H1 (cell line): ENCODE data around the gene MEGF11. TPM values are rescaled to one million over a fixed set of nuclear protein-coding genes. Genes with fewer than 3 reads are reported as not detected.

Experiments used
- CTCF ChIA-PET: fragments of 300-600 bp; sonication (Branson Sonifier 250); formaldehyde crosslinking; loops from one replicate; lab custom pipeline; 2021; ENCODE audit not compliant: partially characterized antibody; lab: Charles Lee
- POLR2A ChIA-PET: fragments of 300-600 bp; sonication (Branson Sonifier 250); formaldehyde crosslinking; loops from one replicate; lab custom pipeline; 2021; ENCODE audit warnings: inconsistent platforms; ENCODE audit not compliant: partially characterized antibody; lab: Charles Lee
- DNase-seq, 2 experiments: peaks; one replicate each; pipeline versions ENCODE4 v3.0.0 to v3.0.0-alpha.2; 2010 to 2022; ENCODE audit warnings: low spot score in 2 of 2, low read depth in 1 of 2, mixed read lengths in 1 of 2
- FAIRE-seq: peaks from 2 replicates; lab custom pipeline; 2011; peaks lifted over from hg19 to GRCh38; lab: Jason Lieb, UNC
- H2AFZ ChIP-seq: 2 replicates; pipeline ENCODE4 v1.8.1; 2012; ENCODE audit warnings: low read length, inconsistent platforms
- H2AK5ac ChIP-seq: 2 replicates; pipeline ENCODE4 v1.6.1; 2013; ENCODE audit warnings: low read depth, low read length
- H2BK120ac ChIP-seq: replicated peaks from 2 replicates; pipeline ENCODE3; 2013; ENCODE audit warnings: low read depth, low read length, inconsistent platforms
- H2BK12ac ChIP-seq: 2 replicates; pipeline ENCODE4 v1.6.1; 2013; ENCODE audit warnings: low read depth, low read length
- H2BK15ac ChIP-seq: 2 replicates; pipeline ENCODE4 v1.6.1; 2013; ENCODE audit warnings: low read length
- H2BK20ac ChIP-seq: 2 replicates; pipeline ENCODE4 v1.6.1; 2013; ENCODE audit warnings: low read length
- H2BK5ac ChIP-seq: 2 replicates; pipeline ENCODE4 v1.6.1; 2013; ENCODE audit warnings: low read depth, low read length
- H3K14ac ChIP-seq: 2 replicates; pipeline ENCODE4 v1.6.1; 2013; ENCODE audit warnings: inconsistent platforms; ENCODE audit not compliant: insufficient read length
- H3K18ac ChIP-seq: 2 replicates; pipeline ENCODE4 v1.6.1; 2013; ENCODE audit warnings: low read length; ENCODE audit errors: extremely low read depth
- H3K23ac ChIP-seq: 2 replicates; pipeline ENCODE4 v1.6.1; 2013; ENCODE audit warnings: inconsistent platforms; ENCODE audit not compliant: insufficient read length
- H3K23me2 ChIP-seq: 2 replicates; pipeline ENCODE4 v1.6.1; 2013; ENCODE audit warnings: low read depth, low read length
- H3K27ac ChIP-seq: 2 replicates; pipeline ENCODE4 v1.6.1; 2011; ENCODE audit warnings: low read depth, low read length, inconsistent platforms
- H3K27me3 ChIP-seq, 4 experiments: replicated peaks in 1 of 4; 1 replicate in 1 of 4; 2 replicates in 3 of 4; pipeline versions ENCODE4 v1.6.1 to v1.8.1; 2011 to 2013; ENCODE audit warnings: low read length in 3 of 4, mild to moderate bottlenecking in 3 of 4, inconsistent platforms in 2 of 4, mixed read lengths in 2 of 4, moderate library complexity in 1 of 4; ENCODE audit not compliant: control insufficient read depth in 3 of 4, insufficient read depth in 3 of 4; ENCODE audit errors: extremely low read depth in 1 of 4
- H3K36me3 ChIP-seq, 4 experiments: 2 replicates each; pipeline versions ENCODE4 v1.6.1 to v1.8.1; 2011 to 2013; ENCODE audit warnings: mild to moderate bottlenecking in 4 of 4, low read length in 3 of 4, moderate library complexity in 2 of 4, control low read depth in 1 of 4, inconsistent platforms in 1 of 4; ENCODE audit not compliant: insufficient read depth in 4 of 4, control insufficient read depth in 2 of 4
- H3K4ac ChIP-seq: replicated peaks from 2 replicates; pipeline ENCODE3; 2013; ENCODE audit warnings: low read length, low read depth, mixed read lengths, inconsistent platforms; ENCODE audit not compliant: insufficient read length
- H3K4me1 ChIP-seq, 4 experiments: replicated peaks in 1 of 4; 1 replicate in 1 of 4; 2 replicates in 3 of 4; pipeline versions ENCODE4 v1.6.1 to v1.8.1; 2011 to 2013; ENCODE audit warnings: low read length in 3 of 4, inconsistent platforms in 2 of 4, mixed read lengths in 1 of 4; ENCODE audit not compliant: insufficient read depth in 4 of 4, control insufficient read depth in 3 of 4
- H3K4me2 ChIP-seq, 2 experiments: 2 replicates each; pipeline versions ENCODE4 v1.6.1 to v1.8.1; 2011 to 2013; ENCODE audit warnings: low read depth in 2 of 2, low read length in 2 of 2, control low read depth in 1 of 2, inconsistent platforms in 1 of 2, mild to moderate bottlenecking in 1 of 2; ENCODE audit not compliant: insufficient read depth in 1 of 2
- H3K4me3 ChIP-seq, 4 experiments: fragments of 200-600, 300-600 bp in 1 of 4; sonication (generic), shearing (Covaris generic), sonication (Bioruptor Twin) in 1 of 4; 2 replicates each; pipeline versions ENCODE4 v1.5.1 to v1.8.1; 2011 to 2016; ENCODE audit warnings: low read length in 4 of 4, low read depth in 3 of 4, control low read depth in 2 of 4, inconsistent platforms in 2 of 4, mild to moderate bottlenecking in 2 of 4, mixed read lengths in 1 of 4, moderate library complexity in 1 of 4; ENCODE audit not compliant: insufficient read depth in 2 of 4; ENCODE audit errors: extremely low read depth in 1 of 4
- H3K56ac ChIP-seq: replicated peaks from 2 replicates; pipeline ENCODE3; 2013; ENCODE audit warnings: low read depth, mild to moderate bottlenecking, mixed read lengths, low read length, inconsistent platforms; ENCODE audit not compliant: insufficient read length
- H3K79me1 ChIP-seq: 2 replicates; pipeline ENCODE4 v1.6.1; 2013; ENCODE audit warnings: low read depth, low read length, control low read depth
- H3K79me2 ChIP-seq, 2 experiments: 2 replicates each; pipeline versions ENCODE4 v1.6.1 to v1.8.1; 2012 to 2013; ENCODE audit warnings: low read length in 2 of 2, mild to moderate bottlenecking in 2 of 2, inconsistent platforms in 1 of 2; ENCODE audit not compliant: insufficient read depth in 2 of 2, control insufficient read depth in 1 of 2
- H3K9ac ChIP-seq, 4 experiments: replicated peaks in 1 of 4; 1 replicate in 1 of 4; 2 replicates in 3 of 4; pipeline versions ENCODE4 v1.6.1 to v1.8.1; 2011 to 2013; ENCODE audit warnings: low read depth in 3 of 4, low read length in 3 of 4, control low read depth in 2 of 4, mild to moderate bottlenecking in 2 of 4, moderate library complexity in 2 of 4, inconsistent platforms in 1 of 4; ENCODE audit errors: extremely low read depth in 1 of 4
- H3K9me3 ChIP-seq, 2 experiments: 2 replicates each; pipeline versions ENCODE4 v1.6.1 to v1.8.1; 2012 to 2013; ENCODE audit warnings: mild to moderate bottlenecking in 2 of 2, moderate library complexity in 2 of 2, control low read depth in 1 of 2, inconsistent platforms in 1 of 2, low read depth in 1 of 2, low read length in 1 of 2, mixed read lengths in 1 of 2; ENCODE audit not compliant: insufficient read depth in 2 of 2
- H4K20me1 ChIP-seq, 2 experiments: replicated peaks in 1 of 2; 2 replicates each; pipeline versions ENCODE3 to v1.8.1; 2011 to 2013; ENCODE audit warnings: inconsistent platforms in 2 of 2, low read length in 2 of 2, mild to moderate bottlenecking in 1 of 2; ENCODE audit not compliant: insufficient read depth in 2 of 2, control insufficient read depth in 1 of 2
- H4K5ac ChIP-seq: 2 replicates; pipeline ENCODE4 v1.6.1; 2013; ENCODE audit warnings: low read length, low read depth, mixed read lengths, inconsistent platforms; ENCODE audit not compliant: insufficient read length
- H4K8ac ChIP-seq: 2 replicates; pipeline ENCODE4 v1.8.0; 2013; ENCODE audit warnings: mild to moderate bottlenecking, moderate library complexity, low read length, inconsistent platforms; ENCODE audit not compliant: insufficient read depth; ENCODE audit errors: extremely low read depth
- H4K91ac ChIP-seq: replicated peaks from 2 replicates; pipeline ENCODE3; 2013; ENCODE audit warnings: low read length, mixed read lengths, inconsistent platforms; ENCODE audit not compliant: insufficient read length
- ASH2L ChIP-seq: fragments of 200-600, 300-600 bp; sonication (generic); IDR thresholded peaks from one replicate; pipeline ENCODE4 v1.7.1; 2017; ENCODE audit warnings: low read length
- ATF3 ChIP-seq: IDR thresholded peaks from 2 replicates; pipeline ENCODE4 v1.6.1; 2011; ENCODE audit warnings: low read depth, mild to moderate bottlenecking, low read length; ENCODE audit not compliant: insufficient read depth
- CEBPB ChIP-seq: IDR thresholded peaks from 2 replicates; pipeline ENCODE4 v1.6.1; 2012; ENCODE audit warnings: low read depth, low read length
- CREB1 ChIP-seq: IDR thresholded peaks from 2 replicates; pipeline ENCODE4 v1.6.1; 2012; ENCODE audit warnings: inconsistent platforms
- EP300 ChIP-seq, 2 experiments: IDR thresholded peaks; 1 replicate in 1 of 2; 2 replicates in 1 of 2; pipeline ENCODE4 v1.6.1; 2011 to 2012; ENCODE audit warnings: low read depth in 2 of 2, low read length in 2 of 2, mild to moderate bottlenecking in 2 of 2, borderline replicate concordance in 1 of 2, inconsistent platforms in 1 of 2, moderate library complexity in 1 of 2
- GTF2F1 ChIP-seq: IDR thresholded peaks from 2 replicates; pipeline ENCODE4 v1.6.1; 2012; ENCODE audit warnings: low read depth, low read length, improper control_type of control experiment, borderline replicate concordance
- KDM1A ChIP-seq: fragments of 200-600, 300-600 bp; sonication (generic); IDR thresholded peaks from 2 replicates; pipeline ENCODE4 v1.7.1; 2016; ENCODE audit warnings: mild to moderate bottlenecking, low read length, borderline replicate concordance
- NANOG ChIP-seq: IDR thresholded peaks from 2 replicates; pipeline ENCODE4 v1.6.1; 2011; ENCODE audit warnings: low read length, low read depth, mild to moderate bottlenecking, inconsistent platforms; ENCODE audit not compliant: insufficient read depth, poor library complexity, severe bottlenecking
- RFX5 ChIP-seq: IDR thresholded peaks from 2 replicates; pipeline ENCODE4 v1.6.1; 2011; ENCODE audit warnings: low read depth, low read length, improper control_type of control experiment, borderline replicate concordance
- RNF2 ChIP-seq: fragments of 200-900, 300-1000 bp; sonication (generic); IDR thresholded peaks from 2 replicates; pipeline ENCODE4 v1.7.1; 2016; ENCODE audit warnings: borderline replicate concordance, low read depth, mild to moderate bottlenecking, antibody characterized with exemption, low read length; ENCODE audit not compliant: poor library complexity, severe bottlenecking; ENCODE audit errors: missing control alignments
- RXRA ChIP-seq: IDR thresholded peaks from 2 replicates; pipeline ENCODE4 v1.6.1; 2011; ENCODE audit warnings: low read depth, mild to moderate bottlenecking, low read length, moderate library complexity; ENCODE audit not compliant: insufficient read depth
- SIN3A ChIP-seq, 2 experiments: IDR thresholded peaks in 1 of 2; conservative IDR thresholded peaks in 1 of 2; 2 replicates each; pipeline ENCODE4 v1.6.1; 2011 to 2012; ENCODE audit warnings: low read length in 2 of 2, improper control_type of control experiment in 1 of 2, low read depth in 1 of 2, mild to moderate bottlenecking in 1 of 2
- SIRT6 ChIP-seq: IDR thresholded peaks from one replicate; pipeline ENCODE4 v1.7.1; 2012; ENCODE audit warnings: low read length, inconsistent platforms
- WGBS, 2 experiments: shearing (Covaris generic) in 1 of 2; methylation state at CpG; one replicate each; pipeline versions ENCODE4 v1.1.6 to v1.1.7; 2013 to 2015; ENCODE audit warnings: low lambda C conversion rate in 2 of 2, mixed read lengths in 2 of 2, inconsistent platforms in 1 of 2, low coverage in 1 of 2, missing lambda C conversion rate in 1 of 2; ENCODE audit not compliant: insufficient replicate concordance in 2 of 2, insufficient coverage in 1 of 2, insufficient read length in 1 of 2; ENCODE audit errors: extremely low coverage in 1 of 2, missing lambda C conversion rate in 1 of 2; 5-methylcytosine and 5-hydroxymethylcytosine counted together
- polyA plus RNA-seq, 7 experiments: library from polyadenylated mRNA; depleted of rRNA in 3 of 7; stranded (reverse) in 5 of 7; unstranded in 2 of 7; fragments of >200 nt in 5 of 7; fragments of 200-250 nt in 2 of 7; gene quantifications; 1 replicate in 5 of 7; 2 replicates in 1 of 7; 4 replicates in 1 of 7; pipeline versions ENCODE4 v1.2.1 to v1.2.3, GENCODE V29; 2011 to 2013; ENCODE audit warnings: missing spikeins in 2 of 7, mixed read lengths in 2 of 7
- total RNA-seq: library from RNA; stranded (reverse); fragmentation: NEBNext Ultra II Directional; extraction: Animal tissue kit (Norgen Biotek cat#: 25700); gene quantifications from 2 replicates; pipeline ENCODE4 v1.2.1, GENCODE V29; 2021

The MEGF11 gene
- total and polyA plus RNA-seq, 2 of the 8 experiments (the other 6 are each of a cell fraction or from before 2014, with no cell fraction given): 4.4 to 4.8 TPM

GRCh38 chr15:66089509-66089908 is 164.0 kb downstream of the MEGF11 start:
- no peaks in the 10 kb centered on the region for H4K20me1 ChIP-seq
- H2AFZ ChIP-seq: no peak overlapping the region
- no peak overlapping the region for H3K4ac ChIP-seq
- no peak for DNase-seq
- H3K27me3 ChIP-seq: no peaks in the 10 kb centered on the region
- H3K36me3 ChIP-seq: no peaks in the 10 kb centered on the region
- H4K5ac ChIP-seq: no peak overlapping the region
- H3K14ac ChIP-seq: no peak overlapping the region
- FAIRE-seq: no peak
- no peaks in the 10 kb centered on the region for H3K79me2 ChIP-seq
- no peak overlapping the region for H3K27ac ChIP-seq
- no peak overlapping the region for H2BK20ac ChIP-seq
- H3K9ac ChIP-seq: no peak overlapping the region
- no peak overlapping the region for H3K23ac ChIP-seq
- H2BK12ac ChIP-seq: no peak overlapping the region
- H2AK5ac ChIP-seq: no peak overlapping the region
- H3K4me2 ChIP-seq: no peak overlapping the region
- H4K91ac ChIP-seq: no peak overlapping the region
- H3K9me3 ChIP-seq: peaks cover 0 to 6% of the 10 kb centered on the region in 2 experiments; a peak in 3 of 4 replicates
- no peak overlapping the region for H3K56ac ChIP-seq
- 85% methylated on average over 5 of the region's 5 CpGs; no CpG with 5 or more reads in 1 of the 2 experiments for WGBS, 2 experiments
- H3K23me2 ChIP-seq: no peaks in the 10 kb centered on the region
- H3K4me1 ChIP-seq: no peaks in the 10 kb centered on the region
- no peak overlapping the region for H3K4me3 ChIP-seq
- no peak overlapping the region for H2BK5ac ChIP-seq
- H2BK15ac ChIP-seq: no peak overlapping the region
- H4K8ac ChIP-seq: no peak overlapping the region
- no peaks in the 10 kb centered on the region for H3K79me1 ChIP-seq
- H3K18ac ChIP-seq: no peak overlapping the region
- ChIA-PET POLR2A (no interaction called here), CTCF (interaction anchor here (0.8 to 1.7 kb wide), 5 partner anchors 9 to 199 kb away, joined by 3 to 7 read pairs (median 5); no protein-coding TSS in a partner anchor)
- H2BK120ac ChIP-seq: no peak overlapping the region
- no peak for TF ChIP-seq EP300 (IDR thresholded peaks at IDR 0.05; ENCODE audit: borderline replicate concordance in 1 of 2, low read depth in 2 of 2, low read length in 2 of 2)
- TF ChIP-seq KDM1A: no peak
- no peak for TF ChIP-seq ATF3
- TF ChIP-seq RXRA: no peak
- TF ChIP-seq ASH2L: no peak
- no peak for TF ChIP-seq GTF2F1
- TF ChIP-seq SIN3A (conservative IDR thresholded peaks at IDR 0.05 in 1 of 2, IDR thresholded peaks at IDR 0.05 in 1 of 2; ENCODE audit: low read depth in 1 of 2, low read length in 2 of 2): no peak
- no peak for TF ChIP-seq RFX5
- no peak for TF ChIP-seq SIRT6
- no peak for TF ChIP-seq CREB1
- no peak for TF ChIP-seq CEBPB
- TF ChIP-seq RNF2: no peak
- TF ChIP-seq NANOG: no peak
